GM19468 (cell line): ENCODE measurements around the gene TEX12.
A peak's percentile ranks its signal among the peaks of the same experiment; 100 is the strongest.
"Not testable (repeated sequence)": the region's sequence is repeated elsewhere in the genome, so short reads cannot be mapped to it uniquely, and the experiment has no call there.

Source experiments
- ATAC-seq: cut with Tn5 transposase; IDR thresholded peaks from one replicate; pipeline ENCODE4 v1.9.1; 2021; ENCODE audit warnings: mild to moderate bottlenecking, moderate library complexity, moderate number of reproducible peaks; ENCODE audit not compliant: unreplicated experiment; ENCODE audit errors: extremely low read depth

Gene TEX12

DNA sequence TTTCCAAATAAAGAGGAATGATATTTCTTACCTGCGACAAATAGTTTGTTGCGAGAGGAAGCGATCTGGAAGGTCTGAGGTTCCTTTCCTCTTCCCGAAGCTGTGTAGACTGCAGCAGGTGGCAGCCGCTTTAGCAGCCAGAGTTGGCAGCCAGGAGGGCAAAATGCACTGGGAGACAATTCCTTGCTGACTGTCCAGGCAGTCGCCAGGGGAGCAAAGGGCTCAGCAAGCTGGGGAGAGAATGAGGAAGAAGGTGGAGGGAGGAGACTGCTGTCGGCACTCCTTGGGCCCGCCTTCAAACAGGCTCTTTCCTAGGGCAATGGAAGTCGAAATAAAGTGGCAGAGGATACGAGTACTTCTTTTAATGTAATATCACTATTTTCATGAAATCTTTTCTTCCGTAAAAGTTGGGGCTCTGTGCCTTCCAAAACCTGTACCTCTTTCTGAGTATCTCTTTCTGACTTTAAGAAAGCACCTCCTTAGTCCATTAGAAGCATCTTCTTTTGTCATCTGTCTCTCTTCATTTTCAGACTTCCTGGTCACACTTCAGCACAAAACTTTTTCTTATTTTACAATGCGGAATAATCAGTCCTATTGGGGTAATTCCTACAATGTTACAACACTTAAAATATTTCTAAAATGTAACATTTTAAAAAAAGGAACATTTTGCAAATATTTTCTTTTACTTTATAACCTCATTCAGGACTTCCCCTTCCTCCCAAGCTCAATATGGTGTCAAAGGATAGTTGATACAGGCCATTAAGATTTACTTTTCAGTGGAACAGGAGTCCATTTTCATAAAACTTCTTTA lies 3.1 kb upstream of the TEX12 start, which contains the start of gene IL18:
TSS of gene IL18 (minus strand) at position 220 of the 811 bp plus-strand sequence. CDS start 9,041 bp downstream, outside the sequence.
- no peak for ATAC-seq

DNA sequence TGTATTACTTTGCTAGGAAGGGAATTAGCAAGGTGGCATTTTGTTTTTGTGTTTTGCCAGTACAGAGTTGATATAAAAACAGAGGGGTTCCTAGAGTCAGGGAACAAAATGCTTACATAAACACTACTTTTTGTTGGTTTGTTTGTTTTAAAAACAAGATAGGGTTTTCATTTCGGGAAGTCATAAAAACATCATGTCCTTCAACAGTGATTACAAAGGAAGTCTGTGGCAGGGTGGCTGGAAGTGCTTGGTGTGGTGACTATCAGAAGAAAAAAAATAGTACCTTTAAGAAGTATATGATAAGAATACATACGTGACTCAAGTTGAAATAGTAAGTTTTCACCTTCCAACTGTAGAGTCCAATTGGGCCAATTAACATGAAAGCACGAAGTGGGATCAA lies 2.1 kb upstream of the TEX12 start:
- ATAC-seq, result no peak

DNA sequence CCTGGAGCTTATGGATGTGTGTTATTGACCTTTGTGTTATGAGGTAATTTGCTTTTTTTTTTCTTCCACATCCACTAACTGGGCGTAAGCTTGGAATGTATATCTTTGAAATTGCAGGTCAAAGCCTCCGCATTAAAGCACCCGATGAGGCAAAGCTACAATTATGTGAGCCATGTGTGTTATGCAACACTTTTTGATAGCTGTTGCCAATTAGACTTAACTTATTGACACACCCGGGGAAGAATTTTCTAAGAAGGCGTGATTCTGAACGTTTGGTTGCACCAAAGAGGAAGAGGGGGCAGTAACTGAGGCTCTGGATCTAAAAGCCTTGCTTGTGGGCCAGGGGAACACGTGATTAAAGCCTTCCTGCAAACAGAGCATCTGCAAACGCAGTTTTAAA lies 610 bp upstream of the TEX12 start:
- no peak for ATAC-seq

DNA sequence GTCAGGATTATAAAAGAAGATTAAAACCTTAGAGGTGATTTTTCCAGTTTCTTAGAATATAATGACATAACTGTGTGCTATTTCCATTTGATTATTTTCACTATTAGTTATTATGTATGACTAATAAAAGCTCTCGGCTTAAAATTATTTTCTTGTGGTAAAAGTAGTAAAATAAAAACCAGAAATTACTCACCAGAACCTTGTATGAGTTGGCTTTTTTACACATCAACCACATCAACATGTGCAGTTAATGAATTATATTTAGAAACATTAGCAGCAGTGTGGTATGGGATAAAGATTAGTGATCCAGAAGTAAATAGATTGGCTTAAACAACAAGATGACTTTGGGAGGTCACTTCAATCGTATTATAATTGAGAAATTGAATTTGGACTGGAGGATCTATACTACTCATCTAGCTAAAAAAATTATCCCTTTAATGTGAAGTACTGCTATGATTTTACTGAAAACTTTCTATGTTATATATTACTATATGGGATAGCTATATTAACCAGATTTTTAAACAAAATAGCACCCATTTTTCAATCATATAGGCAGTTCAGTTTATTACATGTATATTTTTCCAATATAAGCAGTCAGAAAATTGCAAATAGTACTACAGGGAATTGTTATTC lies 5.3 kb downstream of the TEX12 start:
- no peak for ATAC-seq

DNA sequence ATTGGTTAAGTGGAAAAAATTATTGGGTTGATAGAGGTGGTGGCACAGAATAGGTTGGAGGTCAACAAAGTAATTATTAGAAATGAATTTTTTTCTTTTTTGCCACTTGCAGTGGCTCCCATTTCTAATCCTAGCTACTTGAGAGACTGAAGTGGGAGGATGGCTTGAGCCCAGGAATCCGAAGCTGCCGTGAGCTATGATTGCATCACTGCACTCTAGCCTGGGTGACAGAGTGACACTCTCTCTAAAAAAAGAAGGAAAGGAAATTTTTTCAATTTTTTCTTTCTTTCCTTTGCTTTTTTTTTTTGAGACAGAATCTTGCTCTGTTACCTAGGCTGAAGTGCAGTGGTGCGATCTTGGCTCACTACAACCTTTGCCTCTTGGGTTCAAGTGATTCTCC lies 6.0 kb downstream of the TEX12 start:
- ATAC-seq, result no peak

DNA sequence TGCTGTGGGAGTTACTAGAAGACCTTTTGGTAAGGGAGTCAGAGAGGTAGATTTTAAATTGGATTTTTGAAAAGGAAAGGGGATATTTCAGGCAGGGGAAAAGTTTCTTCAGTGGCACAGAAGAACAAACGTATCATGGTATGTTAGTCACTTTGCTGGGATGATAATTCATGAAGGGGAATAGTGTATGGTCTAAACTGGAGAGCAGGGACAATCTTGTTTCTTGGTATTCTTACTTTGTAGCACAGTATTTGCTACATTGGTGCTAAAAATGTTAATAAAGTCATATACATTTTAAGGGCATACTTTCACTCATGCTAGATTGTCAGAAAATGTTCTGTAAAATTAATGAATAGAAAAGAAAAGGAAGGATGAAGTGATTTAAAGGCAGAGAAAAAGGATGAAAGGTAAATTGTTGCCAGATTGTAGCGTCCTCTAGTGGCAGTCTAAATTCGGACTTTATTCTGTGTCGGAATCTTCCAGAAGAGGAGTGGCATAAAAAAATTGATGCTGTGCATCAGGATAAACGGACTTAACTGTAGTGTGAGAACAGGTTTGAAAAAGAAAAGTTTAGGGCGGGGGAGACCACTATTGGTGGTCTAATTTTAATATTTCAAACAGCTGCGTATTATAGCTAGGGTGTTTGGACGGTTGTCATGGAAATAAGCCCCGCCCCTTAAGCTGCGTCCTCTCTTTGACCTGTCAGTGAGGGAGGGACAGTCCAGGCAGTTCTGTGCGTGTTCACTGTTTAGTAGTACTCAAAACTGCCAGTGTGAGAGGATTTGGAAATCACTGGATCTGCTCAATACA lies 7.8 kb downstream of the TEX12 start, which contains the start of gene BCO2:
TSS of gene BCO2 (plus strand) at position 724 of the 810 bp plus-strand sequence. CDS start 90 bp downstream, outside the sequence.
- ATAC-seq, result no peak

DNA sequence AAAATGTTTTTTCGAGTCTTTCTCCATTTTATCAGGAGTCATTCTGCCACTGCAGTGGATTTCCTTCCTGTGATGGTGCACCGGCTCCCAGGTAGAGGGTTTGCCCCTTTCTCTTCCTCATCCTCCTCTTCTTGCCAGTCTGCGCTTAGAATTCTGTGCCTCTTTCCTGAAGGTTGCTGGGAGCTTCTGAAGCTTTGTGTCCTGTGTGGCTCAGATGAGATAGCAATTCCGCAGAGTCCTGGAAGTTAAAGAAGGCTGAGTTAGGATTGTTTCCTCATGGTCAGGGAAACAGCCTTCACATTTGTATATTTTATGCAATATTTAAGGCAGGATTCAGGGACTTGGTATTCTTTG lies 8.4 kb downstream of the TEX12 start:
- no peak for ATAC-seq

DNA sequence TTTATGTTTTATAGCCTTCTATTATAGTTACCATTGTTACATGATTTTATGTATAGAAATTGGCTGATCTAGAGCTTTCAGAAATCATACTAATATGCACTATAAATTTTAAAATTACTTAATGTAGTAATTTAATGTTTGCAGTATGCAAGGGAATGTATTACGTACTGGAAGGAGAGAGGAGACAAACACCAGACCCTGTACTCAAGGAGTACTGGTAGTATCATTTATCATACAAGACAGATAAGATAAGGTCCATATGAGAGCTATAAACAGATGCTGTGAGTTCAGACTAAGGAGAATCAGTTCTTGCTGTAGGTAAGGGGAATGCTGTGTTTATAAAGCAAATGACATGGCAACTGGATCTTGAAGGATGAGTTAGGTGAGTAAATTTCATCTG lies 8.9 kb downstream of the TEX12 start:
- no peak for ATAC-seq

DNA sequence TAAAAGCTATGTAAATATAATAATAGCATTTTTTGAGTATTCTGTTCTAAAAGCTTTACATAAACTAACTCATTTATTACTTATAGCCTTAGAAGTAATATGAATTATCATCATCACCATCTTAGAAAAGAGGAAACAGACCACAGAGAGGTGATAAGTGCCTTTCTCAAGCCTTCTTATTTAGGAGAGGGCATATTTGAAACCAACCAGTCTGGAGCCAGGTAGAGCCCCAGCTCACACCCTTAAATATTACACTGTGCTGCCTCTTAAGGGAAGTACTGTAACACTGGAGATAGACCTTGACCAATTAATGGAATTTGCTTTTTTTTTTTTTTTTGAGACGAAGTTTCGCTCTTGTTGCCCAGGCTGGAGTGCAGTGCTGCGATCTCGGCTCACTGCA lies 10.4 kb downstream of the TEX12 start:
- ATAC-seq, result no peak

DNA sequence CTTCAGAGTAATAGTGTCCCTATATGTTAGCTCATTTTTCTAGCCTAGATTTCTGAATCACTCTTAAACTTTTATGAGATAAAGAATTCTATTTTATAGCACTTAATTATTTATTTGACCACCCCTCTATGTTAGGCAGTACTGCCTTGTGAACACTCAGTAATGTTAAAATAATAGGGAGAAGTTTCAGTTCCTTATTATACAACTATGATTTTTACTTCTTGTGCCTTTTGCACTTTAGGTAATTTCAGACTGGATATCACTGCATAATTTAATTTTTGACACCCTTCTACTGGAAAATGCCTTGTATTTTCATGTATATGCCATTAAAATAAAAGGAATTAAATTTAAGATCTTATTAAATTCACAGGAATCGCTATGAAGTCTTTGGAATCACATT lies 11.3 kb downstream of the TEX12 start:
- no peak for ATAC-seq

DNA sequence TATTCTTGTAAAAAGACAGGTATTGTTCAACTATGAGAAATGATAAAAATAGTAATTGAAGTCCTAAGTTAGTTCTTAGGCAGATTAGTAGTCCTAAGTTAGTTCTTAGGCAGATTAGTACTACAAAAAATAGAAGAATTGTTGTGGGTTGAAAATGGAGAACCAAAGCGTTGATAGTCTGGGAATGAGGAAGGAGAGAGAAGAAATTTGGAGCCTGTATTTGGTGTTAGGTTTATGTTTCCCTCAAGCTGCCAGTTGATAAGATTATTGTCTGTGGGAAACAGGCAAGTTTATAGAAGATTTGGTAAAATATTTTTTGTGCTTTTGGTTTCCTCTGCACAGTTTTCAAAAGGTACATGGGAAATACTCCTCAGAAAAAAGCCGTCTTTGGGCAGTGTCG lies 11.8 kb downstream of the TEX12 start:
- ATAC-seq, result no peak

DNA sequence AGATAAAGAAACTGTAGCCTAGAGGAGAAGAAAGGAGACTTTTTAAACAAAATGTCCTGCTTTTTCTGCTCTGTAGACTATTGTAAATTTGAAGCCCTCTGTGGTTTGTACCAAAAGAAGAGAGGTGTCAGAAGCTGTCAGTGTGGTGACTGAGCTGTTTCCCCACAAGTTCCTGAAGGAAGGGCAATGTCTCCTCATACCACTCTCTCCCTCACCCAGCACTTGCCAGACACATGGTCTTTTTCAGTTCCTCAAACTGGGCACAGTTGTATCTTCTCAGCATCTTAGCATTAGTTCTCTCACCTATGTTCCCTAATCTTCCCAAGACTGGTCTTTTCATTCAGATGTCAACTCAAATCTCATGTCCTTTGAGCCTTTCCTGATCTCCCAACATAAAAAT lies 12.4 kb downstream of the TEX12 start:
- peak; percentile 57 for ATAC-seq

DNA sequence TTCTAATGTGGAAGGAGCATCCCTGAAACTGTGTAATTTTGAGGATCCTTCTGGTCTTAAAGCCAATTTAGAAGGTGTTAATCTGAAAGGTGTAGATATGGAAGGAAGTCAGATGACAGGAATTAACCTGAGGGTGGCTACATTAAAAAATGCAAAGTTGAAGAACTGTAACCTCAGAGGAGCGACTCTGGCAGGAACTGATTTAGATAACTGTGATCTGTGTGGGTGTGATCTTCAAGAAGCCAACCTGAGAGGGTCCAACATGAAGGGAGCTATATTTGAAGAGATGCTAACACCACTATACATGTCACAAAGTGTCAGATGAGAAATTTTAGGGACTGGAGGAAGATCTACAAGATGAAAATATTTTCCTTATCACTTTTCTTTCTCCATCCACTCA lies 15.7 kb downstream of the TEX12 start:
- no peak for ATAC-seq

DNA sequence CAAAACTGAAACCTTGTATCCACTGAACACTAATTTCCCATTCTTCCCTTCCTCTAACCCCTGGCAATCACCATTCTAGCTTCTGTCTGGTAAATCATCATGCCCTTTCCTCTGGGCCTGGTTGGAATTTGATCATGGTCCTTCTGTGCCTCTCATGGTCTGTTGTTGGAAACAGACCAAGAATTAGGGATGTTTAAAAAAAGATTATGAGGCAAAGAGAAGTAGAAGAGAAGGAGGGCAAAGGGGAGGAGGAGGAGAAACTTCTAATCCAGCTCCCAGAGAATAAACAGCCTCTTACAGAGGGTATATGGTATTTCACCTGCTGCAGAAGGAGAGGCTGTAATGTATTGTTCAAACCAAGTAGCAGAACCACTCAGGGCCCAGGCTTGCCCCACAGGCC lies 18.7 kb downstream of the TEX12 start:
- no peak for ATAC-seq

DNA sequence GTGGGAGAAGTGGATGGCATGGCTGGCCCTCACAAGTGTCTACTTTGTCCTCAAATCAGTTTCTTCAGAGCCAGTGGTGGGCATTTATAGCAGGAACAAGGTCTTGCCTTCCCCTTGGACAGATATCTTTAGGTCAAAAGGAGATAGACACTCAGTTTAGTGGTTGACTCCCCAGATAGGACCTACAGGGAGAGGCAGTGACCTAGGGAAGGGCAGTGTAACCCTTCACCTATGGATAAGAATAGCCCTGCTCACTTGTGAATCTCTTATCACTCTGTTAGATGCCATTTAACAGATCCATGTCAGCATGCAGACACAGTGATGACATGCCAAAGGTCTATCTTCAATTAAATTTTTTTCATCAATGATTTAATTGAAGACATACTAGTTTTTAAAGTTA lies 19.1 kb downstream of the TEX12 start:
- no peak for ATAC-seq

DNA sequence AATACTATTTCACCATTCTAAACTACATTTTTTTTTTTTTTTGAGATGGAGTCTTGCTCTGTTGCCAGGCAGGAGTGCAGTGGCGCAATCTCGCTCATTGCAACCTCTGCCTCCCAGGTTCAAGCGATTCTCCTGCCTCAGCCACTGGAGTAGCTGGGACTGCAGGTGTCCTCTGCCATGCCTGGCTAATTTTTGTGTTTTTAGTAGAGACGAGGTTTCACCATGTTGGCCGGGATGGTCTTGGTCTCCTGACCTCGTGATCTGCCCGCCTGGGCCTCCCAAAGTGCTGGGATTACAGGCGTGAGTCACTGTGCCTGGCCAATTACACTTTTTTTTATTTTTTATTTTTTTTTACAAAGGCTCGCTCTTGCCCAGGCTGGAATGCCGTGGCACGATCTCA lies 27.9 kb downstream of the TEX12 start:
- ATAC-seq, result not testable (repeated sequence)

DNA sequence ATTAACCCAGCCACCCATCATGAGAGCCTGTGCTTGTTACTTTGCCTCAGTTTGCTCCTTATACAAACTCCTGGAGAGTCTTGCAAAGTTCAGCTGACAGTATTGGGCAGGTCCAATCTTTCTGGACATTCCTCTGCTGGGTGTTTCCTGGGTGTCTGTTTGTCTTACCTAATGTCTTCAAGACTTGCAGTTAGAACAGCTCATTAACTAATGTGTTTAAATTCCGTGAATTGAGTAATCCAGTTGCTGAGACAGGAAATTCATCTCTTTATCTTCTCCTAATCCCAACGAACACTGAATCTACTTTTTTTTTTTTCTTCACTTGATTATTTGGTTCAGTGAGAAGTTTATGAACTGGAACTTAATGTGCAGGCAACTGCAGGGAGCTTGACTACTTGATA lies 28.8 kb downstream of the TEX12 start:
- ATAC-seq, result no peak

DNA sequence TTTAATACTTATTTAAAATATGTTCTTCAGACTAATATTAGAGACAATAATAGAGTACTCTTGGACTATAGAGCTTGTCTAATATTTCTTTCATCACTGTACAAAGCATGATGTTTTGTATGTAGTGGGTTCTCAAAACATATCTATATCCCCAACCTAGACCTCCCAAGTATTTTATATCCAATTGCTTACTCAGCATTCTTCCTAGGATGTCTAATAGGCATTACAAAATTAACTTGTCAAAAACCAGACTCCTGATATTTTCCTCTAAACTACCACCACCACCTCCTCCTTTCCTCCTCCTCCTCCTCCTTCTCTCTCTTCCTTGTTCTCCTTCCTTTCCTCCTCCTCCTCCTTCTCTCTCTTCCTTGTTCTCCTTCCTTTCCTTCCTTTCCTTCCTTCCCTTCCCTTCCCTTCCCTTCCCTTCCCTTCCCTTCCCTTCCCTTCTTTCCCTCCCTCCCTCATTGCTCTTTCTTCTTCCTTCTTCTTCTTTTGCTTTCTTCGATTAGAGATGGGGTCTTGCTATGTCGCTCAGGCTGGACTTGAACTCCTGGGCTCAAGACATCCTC lies 29.4 kb downstream of the TEX12 start:
- ATAC-seq, result no peak

DNA sequence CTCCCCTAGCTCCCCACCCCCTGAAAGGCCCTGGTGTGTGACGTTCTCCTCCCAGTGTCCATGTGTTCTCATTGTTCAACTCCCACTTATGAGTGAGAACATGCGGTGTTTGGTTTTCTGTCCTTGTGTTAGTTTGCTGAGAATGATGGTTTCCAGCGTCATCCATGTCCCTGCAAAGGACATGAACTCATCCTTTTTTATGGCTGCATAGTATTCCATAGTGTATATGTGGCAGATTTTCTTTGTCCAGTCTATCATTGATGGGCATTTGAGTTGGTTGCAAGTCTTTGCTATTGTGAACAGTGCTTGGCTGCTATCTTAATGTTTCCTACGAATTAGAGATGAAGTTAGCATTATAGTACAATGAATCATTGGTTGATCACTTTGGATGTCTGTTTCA lies 31.9 kb downstream of the TEX12 start:
- not testable (repeated sequence) for ATAC-seq

DNA sequence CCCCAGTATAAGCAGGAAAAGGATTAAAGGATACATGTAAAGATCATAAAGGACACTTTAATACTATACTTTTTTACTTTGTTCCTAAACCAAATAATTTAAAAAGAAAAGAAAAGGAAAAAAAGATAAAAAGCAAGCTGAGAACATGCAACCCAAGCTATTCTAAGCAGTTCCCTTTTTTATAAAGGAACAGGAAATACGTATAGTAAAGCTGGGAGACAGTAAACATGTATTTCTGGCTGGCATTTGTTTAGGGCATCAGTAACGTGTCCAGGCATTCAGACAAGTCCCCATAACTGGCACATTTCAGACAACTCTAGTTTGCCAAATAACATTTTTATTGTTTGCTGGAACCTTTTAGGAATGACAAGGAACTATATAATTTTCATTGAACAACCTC lies 33.1 kb downstream of the TEX12 start:
- no peak for ATAC-seq

DNA sequence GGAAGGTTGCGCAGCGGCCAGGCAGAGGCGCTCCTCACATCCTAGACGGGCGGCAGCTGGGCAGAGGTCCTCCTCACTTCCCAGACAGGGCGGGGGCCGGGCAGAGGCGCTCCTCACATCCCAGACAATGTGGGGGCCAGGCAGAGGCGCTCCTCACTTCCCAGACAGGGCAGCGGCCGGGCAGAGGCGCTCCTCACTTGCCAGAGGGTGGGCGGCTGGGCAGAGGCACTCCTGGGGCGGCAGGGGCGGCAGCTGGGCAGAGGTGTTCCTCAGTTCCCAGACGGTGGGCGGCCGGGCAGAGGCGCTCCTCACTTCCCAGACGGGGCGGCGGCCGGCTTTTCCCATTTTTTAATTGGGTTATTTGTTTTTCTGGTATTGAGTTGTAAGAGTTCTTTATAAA lies 38.9 kb downstream of the TEX12 start:
- no peak for ATAC-seq
